ENCODE results near the gene NAE1. TPM values are rescaled to one million over a fixed set of nuclear protein-coding genes. Genes with fewer than 3 reads are reported as not detected.

The NAE1 gene
- total RNA-seq, 1 donor from 2014 or later: 114 TPM

GRCh38 chr16:66758086-66758485 is 72.7 kb downstream of the NAE1 start:
- DNase-seq (ENCODE audit: low spot score, unreplicated experiment): no peak
- Mint-ChIP-seq H3K4me3 (ENCODE audit: low read depth) (no peak overlapping the region), H3K4me1 (ENCODE audit: low read depth) (no peaks in the 10 kb centered on the region), H3K27me3 (peaks cover 2% of the 10 kb centered on the region), H3K36me3 (ENCODE audit: insufficient read depth) (no peaks in the 10 kb centered on the region), H3K27ac (no peak overlapping the region), H3K9me3 (ENCODE audit: low read depth) (no peaks in the 10 kb centered on the region)
- TF ChIP-seq CTCF (IDR thresholded peaks at IDR 0.05; ENCODE audit: unreplicated experiment): peak; percentile 17

GRCh38 chr16:66754819-66755218 is 76.0 kb downstream of the NAE1 start:
- H3K4me3 Mint-ChIP-seq (ENCODE audit: low read depth): no peak overlapping the region
- H3K9me3 Mint-ChIP-seq (ENCODE audit: low read depth): no peaks in the 10 kb centered on the region
- no peak for DNase-seq (ENCODE audit: low spot score, unreplicated experiment)
- H3K4me1 Mint-ChIP-seq (ENCODE audit: low read depth): peaks cover 11% of the 10 kb centered on the region
- TF ChIP-seq CTCF (IDR thresholded peaks at IDR 0.05; ENCODE audit: unreplicated experiment): no peak
- H3K27ac Mint-ChIP-seq: no peak overlapping the region
- peaks cover 8% of the 10 kb centered on the region for H3K27me3 Mint-ChIP-seq
- H3K36me3 Mint-ChIP-seq (ENCODE audit: insufficient read depth): no peaks in the 10 kb centered on the region

GRCh38 chr16:66754211-66754610 is 76.6 kb downstream of the NAE1 start:
- no peak overlapping the region for H3K27ac Mint-ChIP-seq
- H3K9me3 Mint-ChIP-seq (ENCODE audit: low read depth): no peaks in the 10 kb centered on the region
- H3K4me1 Mint-ChIP-seq (ENCODE audit: low read depth): peaks cover 16% of the 10 kb centered on the region
- H3K4me3 Mint-ChIP-seq (ENCODE audit: low read depth): no peak overlapping the region
- H3K36me3 Mint-ChIP-seq (ENCODE audit: insufficient read depth): no peaks in the 10 kb centered on the region
- peaks cover 8% of the 10 kb centered on the region for H3K27me3 Mint-ChIP-seq
- DNase-seq (ENCODE audit: low spot score, unreplicated experiment): no peak
- TF ChIP-seq CTCF (IDR thresholded peaks at IDR 0.05; ENCODE audit: unreplicated experiment): no peak

GRCh38 chr16:66752958-66753357 is 77.8 kb downstream of the NAE1 start:
- Mint-ChIP-seq H3K9me3 (ENCODE audit: low read depth) (no peaks in the 10 kb centered on the region), H3K27ac (no peak overlapping the region), H3K36me3 (ENCODE audit: insufficient read depth) (peaks cover 3% of the 10 kb centered on the region), H3K27me3 (peaks cover 6% of the 10 kb centered on the region), H3K4me3 (ENCODE audit: low read depth) (no peak overlapping the region), H3K4me1 (ENCODE audit: low read depth) (peaks cover 17% of the 10 kb centered on the region)
- no peak for TF ChIP-seq CTCF (IDR thresholded peaks at IDR 0.05; ENCODE audit: unreplicated experiment)
- DNase-seq (ENCODE audit: low spot score, unreplicated experiment): no peak

Other genes starting within 250 kb of the NAE1 start
- 48.2 and 51.5 TPM in 2 replicates for gene CMTM3, start 226.3 kb downstream of the NAE1 start, total RNA-seq
- 80.9 and 82.3 TPM in 2 replicates for gene CMTM4, start 134.2 kb downstream of the NAE1 start, total RNA-seq
- 179 and 181 TPM in 2 replicates for gene DYNC1LI2, start 79.4 kb downstream of the NAE1 start, total RNA-seq
- gene TERB1, start 29.4 kb downstream of the NAE1 start, total RNA-seq: 0.29 TPM in 1 of 2 replicates, not detected in the other
- not detected in 2 replicates for gene CA7, start 13.4 kb upstream of the NAE1 start, total RNA-seq
- 17.0 and 20.0 TPM in 2 replicates for gene PDP2, start 49.5 kb upstream of the NAE1 start, total RNA-seq
- not detected in 2 replicates for gene CDH16, start 87.9 kb upstream of the NAE1 start, total RNA-seq
- gene RRAD, start 94.6 kb upstream of the NAE1 start, total RNA-seq: 0.27 and 0.36 TPM in 2 replicates
- 58.1 and 59.9 TPM in 2 replicates for gene CIAO2B, start 103.4 kb upstream of the NAE1 start, total RNA-seq
- gene CES2, start 104.5 kb upstream of the NAE1 start, total RNA-seq: 39.2 and 43.9 TPM in 2 replicates
- gene CES3, start 130.3 kb upstream of the NAE1 start, total RNA-seq: 2.7 and 4.8 TPM in 2 replicates
- gene CES4A, start 157.6 kb upstream of the NAE1 start, total RNA-seq: 4.6 and 5.2 TPM in 2 replicates
- 86.6 and 87.3 TPM in 2 replicates for gene CBFB, start 198.2 kb upstream of the NAE1 start, total RNA-seq